ENCODE data around the gene RANBP17.

GRCh38 chr5:171330021-171330420 lies 468.2 kb downstream of the RANBP17 start:
- no peak for TF ChIP-seq ZNF565 (CRISPR knock-in tag; conservative IDR thresholded peaks at IDR 0.05; ENCODE audit: low read depth)
- no peak for TF ChIP-seq CREB5 (CRISPR knock-in tag; IDR thresholded peaks at IDR 0.05; ENCODE audit: low read depth)

Data from SK-N-SH treated with all-trans-retinoic acid at 6 μM for 48 hours (cell line).